HepG2 (cell line): ENCODE measurements around the gene SMCO1. TPM values are rescaled to one million over a fixed set of nuclear protein-coding genes. Genes with fewer than 3 reads are reported as not detected.

ENCODE experiments used
- DPF2 ChIP-seq: sonication (generic); formaldehyde crosslinking; IDR thresholded peaks from 2 replicates; pipeline ENCODE4 v1.4.0; 2020; ENCODE audit warnings: mild to moderate bottlenecking, low read depth, missing genetic modification reagents, borderline replicate concordance
- FOXK2 ChIP-seq: fragments of 450-650 bp; IDR thresholded peaks from 2 replicates; pipeline ENCODE4 v1.6.1; 2016
- HNF4A ChIP-seq: sonication (generic); formaldehyde crosslinking; IDR thresholded peaks from 2 replicates; pipeline ENCODE4 v1.4.0; 2020; ENCODE audit warnings: missing genetic modification reagents
- IKZF4 ChIP-seq: sonication (generic); formaldehyde crosslinking; IDR thresholded peaks from 2 replicates; pipeline ENCODE4 v1.5.1; 2020; ENCODE audit warnings: borderline replicate concordance, mild to moderate bottlenecking, low read depth, missing genetic modification reagents; ENCODE audit errors: not compliant biosample characterization
- IRF2 ChIP-seq: IDR thresholded peaks from 2 replicates; pipeline ENCODE4 v1.6.1; 2018; ENCODE audit warnings: missing genetic modification reagents, missing compliant biosample characterization
- IRX3 ChIP-seq: sonication (generic); formaldehyde crosslinking; IDR thresholded peaks from 2 replicates; pipeline ENCODE4 v1.8.1; 2023; ENCODE audit warnings: mild to moderate bottlenecking, low read depth, missing genetic modification reagents, borderline replicate concordance
- MAF1 ChIP-seq: sonication (generic); formaldehyde crosslinking; IDR thresholded peaks from 2 replicates; pipeline ENCODE4 v1.5.0; 2020; ENCODE audit warnings: missing genetic modification reagents, borderline replicate concordance
- MEIS2 ChIP-seq: sonication (generic); formaldehyde crosslinking; IDR thresholded peaks from 2 replicates; pipeline ENCODE4 v1.9.0; 2021; ENCODE audit warnings: mild to moderate bottlenecking, missing genetic modification reagents
- MTA3 ChIP-seq: sonication (generic); formaldehyde crosslinking; IDR thresholded peaks from 2 replicates; pipeline ENCODE4 v1.4.0; 2020; ENCODE audit warnings: missing genetic modification reagents
- TBP ChIP-seq: sonication (generic); formaldehyde crosslinking; IDR thresholded peaks from 2 replicates; pipeline ENCODE4 v1.5.0; 2020; ENCODE audit warnings: missing genetic modification reagents
- TOE1 ChIP-seq: sonication (generic); formaldehyde crosslinking; IDR thresholded peaks from 2 replicates; pipeline ENCODE4 v1.4.0; 2020; ENCODE audit warnings: mild to moderate bottlenecking, missing genetic modification reagents
- ZMYM2 ChIP-seq: sonication (generic); formaldehyde crosslinking; IDR thresholded peaks from 2 replicates; pipeline ENCODE4 v1.8.0; 2022; ENCODE audit warnings: mild to moderate bottlenecking, missing genetic modification reagents
- ZNF12 ChIP-seq: sonication (generic); formaldehyde crosslinking; IDR thresholded peaks from 2 replicates; pipeline ENCODE4 v1.5.0; 2020; ENCODE audit warnings: missing genetic modification reagents
- ZNF335 ChIP-seq: sonication (generic); formaldehyde crosslinking; IDR thresholded peaks from 2 replicates; pipeline ENCODE4 v1.4.0; 2020; ENCODE audit warnings: missing genetic modification reagents
- ZNF33B ChIP-seq: sonication (generic); formaldehyde crosslinking; IDR thresholded peaks from 2 replicates; pipeline ENCODE4 v1.5.1; 2020; ENCODE audit warnings: mild to moderate bottlenecking, missing genetic modification reagents
- ZNF354B ChIP-seq: sonication (generic); formaldehyde crosslinking; IDR thresholded peaks from 2 replicates; pipeline ENCODE4 v1.8.0; 2022; ENCODE audit warnings: mild to moderate bottlenecking, missing genetic modification reagents
- ZNF558 ChIP-seq: sonication (generic); formaldehyde crosslinking; IDR thresholded peaks from 2 replicates; pipeline ENCODE4 v1.9.0; 2022; ENCODE audit warnings: mild to moderate bottlenecking, missing genetic modification reagents, borderline replicate concordance
- ZNF598 ChIP-seq: sonication (generic); formaldehyde crosslinking; IDR thresholded peaks from 2 replicates; pipeline ENCODE4 v1.5.1; 2020; ENCODE audit warnings: mild to moderate bottlenecking, missing genetic modification reagents, borderline replicate concordance
- ZNF607 ChIP-seq: sonication (generic); formaldehyde crosslinking; IDR thresholded peaks from 2 replicates; pipeline ENCODE4 v1.5.1; 2020; ENCODE audit warnings: missing genetic modification reagents, mild to moderate bottlenecking, borderline replicate concordance
- ZNF713 ChIP-seq: sonication (generic); formaldehyde crosslinking; IDR thresholded peaks from 2 replicates; pipeline ENCODE4 v1.4.0; 2020; ENCODE audit warnings: mild to moderate bottlenecking, missing genetic modification reagents
- ZNF75D ChIP-seq: sonication (generic); formaldehyde crosslinking; IDR thresholded peaks from 2 replicates; pipeline ENCODE4 v1.8.1; 2023; ENCODE audit warnings: missing genetic modification reagents, mild to moderate bottlenecking, borderline replicate concordance
- ZNF841 ChIP-seq: sonication (generic); formaldehyde crosslinking; IDR thresholded peaks from 2 replicates; pipeline ENCODE4 v1.8.1; 2023; ENCODE audit warnings: missing genetic modification reagents, borderline replicate concordance
- polyA plus RNA-seq, 8 experiments: library from polyadenylated mRNA; depleted of rRNA in 3 of 8; stranded (reverse) in 7 of 8; unstranded in 1 of 8; fragments of >200 nt; fragmentation: Illumina TruSeq in 4 of 8; extraction: Trizol in 4 of 8; gene quantifications; 2 replicates each; pipeline versions ENCODE4 v1.2.1 to v1.2.3, GENCODE V29; 2011 to 2016; ENCODE audit warnings: low read depth in 4 of 8, missing spikeins in 1 of 8, mixed read lengths in 1 of 8; ENCODE audit not compliant: insufficient read depth in 1 of 8
- total RNA-seq, 5 experiments: library from RNA; depleted of rRNA; stranded (reverse); fragments of >200 nt; fragmentation: Illumina TruSeq; extraction: Trizol; gene quantifications; 2 replicates each; pipeline ENCODE4 v1.2.3, GENCODE V29; 2016; ENCODE audit warnings: low read depth in 1 of 5
- TF ChIP-seq, protein P1 (sequence below): sonication (generic); formaldehyde crosslinking; IDR thresholded peaks from 2 replicates; pipeline ENCODE4 v1.9.0; 2021; ENCODE audit warnings: mild to moderate bottlenecking, missing genetic modification reagents
- TF ChIP-seq, protein P2 (sequence below): sonication (generic); formaldehyde crosslinking; IDR thresholded peaks from 2 replicates; pipeline ENCODE4 v1.8.1; 2023; ENCODE audit warnings: mild to moderate bottlenecking, moderate library complexity, missing genetic modification reagents

SMCO1 gene
- total and polyA plus RNA-seq, 2 of the 13 experiments (the other 11 are each of a cell fraction or from before 2014, with no cell fraction given), result not detected

DNA sequence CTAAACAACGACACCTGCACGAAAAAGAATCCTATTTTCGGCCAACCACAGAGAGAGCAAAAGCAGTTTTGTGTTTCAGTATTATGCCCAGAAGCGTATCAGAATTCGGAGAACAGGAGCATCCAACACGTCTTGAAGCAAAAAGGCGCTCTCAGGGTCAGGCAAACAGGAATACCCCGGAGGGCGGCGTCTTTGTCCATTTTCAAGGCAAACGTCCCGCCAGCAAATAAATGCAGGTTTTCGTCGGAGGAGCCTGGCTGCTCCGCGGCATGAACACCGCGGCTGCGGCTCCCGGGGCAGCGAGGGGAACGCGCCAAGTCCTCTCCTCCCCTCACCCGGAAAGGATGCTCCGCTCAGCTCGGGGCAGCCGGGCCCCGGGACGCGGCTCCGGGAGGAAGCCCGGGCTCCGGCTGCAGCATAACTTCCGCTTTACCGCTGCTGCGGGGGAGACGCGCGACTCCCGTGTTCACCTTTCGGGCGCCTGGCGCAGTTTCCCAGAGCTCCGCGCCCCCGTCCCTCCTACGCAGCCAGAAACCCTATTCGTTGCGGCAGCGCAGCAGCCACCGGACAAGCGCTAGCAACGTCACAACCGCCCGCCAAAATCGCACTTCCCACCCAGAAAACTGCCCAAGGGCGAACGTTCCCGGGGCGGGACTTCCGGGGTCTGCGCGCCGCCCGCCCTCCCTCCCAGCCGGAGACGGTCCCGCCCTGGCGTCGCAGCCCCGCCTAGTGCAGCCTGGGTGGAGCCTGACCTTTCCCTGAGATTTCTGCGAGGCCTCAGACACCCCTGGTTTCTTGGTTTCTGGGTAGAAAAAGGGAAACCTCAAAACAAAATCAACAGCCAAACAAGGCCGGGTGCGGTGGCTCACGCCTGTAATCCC is 11.7 kb downstream of the SMCO1 start, which contains the start of gene RNF168 (continued):
- TF ChIP-seq TBP (CRISPR knock-in tag) (no peak), MEIS2 (CRISPR knock-in tag) (peak; percentile 30; the same call in 1 of the 2 replicates), HNF4A (CRISPR knock-in tag) (no peak), ZNF12 (CRISPR knock-in tag) (peak; percentile 98), ZNF713 (CRISPR knock-in tag) (no peak), ZNF335 (CRISPR knock-in tag) (no peak), ZNF354B (no peak), ZNF33B (CRISPR knock-in tag) (no peak), MTA3 (CRISPR knock-in tag) (no peak), IRX3 (CRISPR knock-in tag) (no peak; the same call in 1 of the 2 replicates), DPF2 (0 out of 2 replicates have a peak, but pooled peaks have one; percentile 20), ZNF841 (CRISPR knock-in tag) (no peak; the same call in 1 of the 2 replicates), IKZF4 (CRISPR knock-in tag) (no peak), IRF2 (CRISPR knock-in tag) (peak; percentile 91), MAF1 (CRISPR knock-in tag) (no peak), ZNF598 (CRISPR knock-in tag) (0 out of 2 replicates have a peak, but pooled peaks have one; percentile 53), ZNF607 (peak; percentile 29; the same call in 1 of the 2 replicates), ZNF558 (peak; percentile 88; the same call in 1 of the 2 replicates), FOXK2 (no peak), ZMYM2 (CRISPR knock-in tag) (no peak), ZNF75D (CRISPR knock-in tag) (no peak), TOE1 (CRISPR knock-in tag) (no peak)
- TF ChIP-seq, protein P1, sequence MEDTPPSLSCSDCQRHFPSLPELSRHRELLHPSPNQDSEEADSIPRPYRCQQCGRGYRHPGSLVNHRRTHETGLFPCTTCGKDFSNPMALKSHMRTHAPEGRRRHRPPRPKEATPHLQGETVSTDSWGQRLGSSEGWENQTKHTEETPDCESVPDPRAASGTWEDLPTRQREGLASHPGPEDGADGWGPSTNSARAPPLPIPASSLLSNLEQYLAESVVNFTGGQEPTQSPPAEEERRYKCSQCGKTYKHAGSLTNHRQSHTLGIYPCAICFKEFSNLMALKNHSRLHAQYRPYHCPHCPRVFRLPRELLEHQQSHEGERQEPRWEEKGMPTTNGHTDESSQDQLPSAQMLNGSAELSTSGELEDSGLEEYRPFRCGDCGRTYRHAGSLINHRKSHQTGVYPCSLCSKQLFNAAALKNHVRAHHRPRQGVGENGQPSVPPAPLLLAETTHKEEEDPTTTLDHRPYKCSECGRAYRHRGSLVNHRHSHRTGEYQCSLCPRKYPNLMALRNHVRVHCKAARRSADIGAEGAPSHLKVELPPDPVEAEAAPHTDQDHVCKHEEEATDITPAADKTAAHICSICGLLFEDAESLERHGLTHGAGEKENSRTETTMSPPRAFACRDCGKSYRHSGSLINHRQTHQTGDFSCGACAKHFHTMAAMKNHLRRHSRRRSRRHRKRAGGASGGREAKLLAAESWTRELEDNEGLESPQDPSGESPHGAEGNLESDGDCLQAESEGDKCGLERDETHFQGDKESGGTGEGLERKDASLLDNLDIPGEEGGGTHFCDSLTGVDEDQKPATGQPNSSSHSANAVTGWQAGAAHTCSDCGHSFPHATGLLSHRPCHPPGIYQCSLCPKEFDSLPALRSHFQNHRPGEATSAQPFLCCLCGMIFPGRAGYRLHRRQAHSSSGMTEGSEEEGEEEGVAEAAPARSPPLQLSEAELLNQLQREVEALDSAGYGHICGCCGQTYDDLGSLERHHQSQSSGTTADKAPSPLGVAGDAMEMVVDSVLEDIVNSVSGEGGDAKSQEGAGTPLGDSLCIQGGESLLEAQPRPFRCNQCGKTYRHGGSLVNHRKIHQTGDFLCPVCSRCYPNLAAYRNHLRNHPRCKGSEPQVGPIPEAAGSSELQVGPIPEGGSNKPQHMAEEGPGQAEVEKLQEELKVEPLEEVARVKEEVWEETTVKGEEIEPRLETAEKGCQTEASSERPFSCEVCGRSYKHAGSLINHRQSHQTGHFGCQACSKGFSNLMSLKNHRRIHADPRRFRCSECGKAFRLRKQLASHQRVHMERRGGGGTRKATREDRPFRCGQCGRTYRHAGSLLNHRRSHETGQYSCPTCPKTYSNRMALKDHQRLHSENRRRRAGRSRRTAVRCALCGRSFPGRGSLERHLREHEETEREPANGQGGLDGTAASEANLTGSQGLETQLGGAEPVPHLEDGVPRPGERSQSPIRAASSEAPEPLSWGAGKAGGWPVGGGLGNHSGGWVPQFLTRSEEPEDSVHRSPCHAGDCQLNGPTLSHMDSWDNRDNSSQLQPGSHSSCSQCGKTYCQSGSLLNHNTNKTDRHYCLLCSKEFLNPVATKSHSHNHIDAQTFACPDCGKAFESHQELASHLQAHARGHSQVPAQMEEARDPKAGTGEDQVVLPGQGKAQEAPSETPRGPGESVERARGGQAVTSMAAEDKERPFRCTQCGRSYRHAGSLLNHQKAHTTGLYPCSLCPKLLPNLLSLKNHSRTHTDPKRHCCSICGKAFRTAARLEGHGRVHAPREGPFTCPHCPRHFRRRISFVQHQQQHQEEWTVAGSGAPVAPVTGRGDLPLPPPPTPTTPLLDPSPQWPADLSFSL, result no peak
- TF ChIP-seq, protein P2, sequence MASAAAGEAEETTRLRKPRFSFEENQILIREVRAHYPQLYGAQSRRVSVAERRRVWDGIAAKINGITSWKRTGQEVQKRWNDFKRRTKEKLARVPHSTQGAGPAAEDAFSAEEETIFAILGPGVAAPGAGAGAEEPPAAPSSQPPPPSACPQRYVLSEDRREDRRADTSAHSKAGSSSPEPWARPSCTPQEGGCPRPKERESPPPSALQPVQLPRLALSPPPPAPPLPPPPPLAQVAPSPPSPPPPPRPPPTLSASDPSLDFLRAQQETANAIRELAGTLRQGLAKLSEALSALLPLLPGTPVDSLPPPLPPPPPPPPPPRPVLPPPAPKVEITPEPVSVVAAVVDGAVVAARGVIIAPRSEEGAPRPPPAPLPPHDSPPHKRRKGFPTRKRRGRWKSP (CRISPR knock-in tag), result peak; percentile 97
